Stimulated activated CD4-positive, alpha-beta T cell treated with anti-CD3 and anti-CD28 coated beads, Interleukin-4, amount 100 ng/mL, for 4 hours (primary cell): Measurements from ENCODE around the gene LPP.

Experiments
- DNase-seq, 2 experiments: peaks; one replicate each; pipeline ENCODE4 v3.0.0-alpha.2; 2020

The LPP gene

GRCh38 chr3:188729422-188729821 is 575.5 kb downstream of the LPP start:
- no peak for DNase-seq

GRCh38 chr3:188734395-188734794 is 580.4 kb downstream of the LPP start:
- no peak for DNase-seq

DNA sequence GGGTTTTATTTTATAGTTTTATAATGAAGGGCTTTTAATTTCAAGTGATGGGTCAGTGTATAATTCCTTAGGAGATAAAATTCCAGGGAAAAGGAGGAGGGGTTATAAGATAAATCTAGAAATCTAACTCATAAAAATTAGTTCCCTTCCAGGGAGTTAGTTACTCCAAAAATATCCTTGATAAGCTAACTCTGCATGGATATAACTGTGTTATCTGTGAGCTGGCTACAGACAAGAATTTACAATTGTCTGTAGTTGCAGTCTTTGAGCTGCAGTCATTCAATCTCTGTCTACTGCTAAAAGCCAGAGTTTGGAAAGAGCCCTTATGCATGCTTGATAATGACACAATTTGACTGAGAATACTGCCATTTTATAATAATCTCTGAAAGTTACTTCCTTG is 585.6 kb downstream of the LPP start:
- no peak for DNase-seq

DNA sequence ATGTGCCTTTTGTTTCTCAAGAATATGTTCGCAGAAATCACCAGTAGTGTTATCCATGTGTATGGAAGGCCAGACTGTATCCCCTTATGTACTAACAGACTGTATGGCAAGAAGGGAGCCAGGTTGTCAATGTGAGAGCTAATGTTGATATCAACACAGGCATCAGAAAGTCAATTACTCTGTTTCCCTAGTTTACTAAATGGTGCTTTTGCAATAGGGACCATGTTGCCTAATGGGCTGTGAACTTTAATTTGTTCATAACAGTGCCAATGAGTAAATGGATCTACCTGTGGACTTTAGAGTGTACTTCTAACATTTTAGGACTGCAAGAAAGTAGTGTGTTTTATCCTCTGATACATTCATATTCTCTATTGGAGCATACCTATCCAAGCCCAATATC is 586.1 kb downstream of the LPP start:
- DNase-seq, result no peak

DNA sequence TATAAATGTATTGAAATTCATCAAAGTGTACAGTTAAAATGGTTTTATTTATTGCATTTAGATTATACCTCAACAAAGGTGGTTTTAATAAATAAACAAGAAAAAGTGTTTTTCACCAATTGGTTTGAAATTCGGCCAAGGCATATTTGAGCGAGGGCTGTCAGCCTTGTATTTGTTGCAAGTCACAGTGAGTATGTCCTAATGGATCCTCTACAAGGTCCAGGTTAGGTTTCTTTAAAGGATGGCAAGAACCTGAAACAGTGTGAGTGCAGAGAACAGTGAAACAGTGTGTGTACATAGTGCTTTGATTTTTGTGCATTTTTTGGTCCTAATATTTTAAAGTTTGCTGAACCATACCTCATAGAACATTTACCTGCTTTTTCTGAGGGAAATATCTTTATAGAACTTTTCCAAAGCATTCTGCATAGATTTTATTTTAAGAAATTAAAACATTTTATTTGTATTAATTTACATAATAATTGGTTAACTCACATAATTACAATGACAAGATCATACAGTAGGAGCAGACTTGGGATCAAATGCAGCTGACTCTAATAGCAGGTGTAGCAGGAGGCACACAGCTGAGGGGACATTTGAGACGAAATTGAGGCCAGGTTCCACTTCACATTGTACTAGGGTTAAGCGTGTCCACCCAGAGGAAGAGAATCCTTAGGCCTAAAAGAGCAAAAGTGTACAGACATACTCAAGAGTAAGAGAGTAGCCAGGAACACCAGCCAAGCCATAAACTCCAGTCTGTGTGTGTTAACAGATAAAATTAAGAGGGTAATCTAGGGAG is 589.0 kb downstream of the LPP start:
- no peak for DNase-seq

- DNase-seq, result no peak
Measured at GRCh38 chr3:188744166-188744565, 590.2 kb downstream of the LPP start.

GRCh38 chr3:188745031-188745430 is 591.1 kb downstream of the LPP start:
- no peak for DNase-seq

DNA sequence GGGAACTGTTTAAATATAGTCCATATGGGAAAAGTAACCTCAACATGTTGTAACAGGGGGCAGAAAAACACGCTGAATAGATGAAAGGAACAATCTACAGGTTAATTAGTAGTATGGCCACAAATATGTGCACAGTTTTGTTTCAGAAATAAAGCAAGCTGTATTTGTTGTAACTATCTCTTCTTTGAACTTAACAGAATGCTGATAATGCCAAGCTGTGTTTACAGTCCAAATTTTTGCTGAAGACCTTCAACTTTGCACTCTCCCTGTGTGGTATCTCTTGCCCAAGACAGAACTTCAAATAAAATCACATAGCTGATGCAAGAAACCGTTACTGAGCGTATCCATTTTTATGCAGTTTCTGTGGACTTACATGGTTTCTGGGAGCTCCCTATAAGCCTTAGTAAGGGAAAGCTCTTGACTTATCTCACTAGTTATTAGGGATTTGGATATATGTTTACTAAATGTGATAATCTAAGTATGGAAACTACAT is 592.4 kb downstream of the LPP start:
- DNase-seq, result no peak

DNA sequence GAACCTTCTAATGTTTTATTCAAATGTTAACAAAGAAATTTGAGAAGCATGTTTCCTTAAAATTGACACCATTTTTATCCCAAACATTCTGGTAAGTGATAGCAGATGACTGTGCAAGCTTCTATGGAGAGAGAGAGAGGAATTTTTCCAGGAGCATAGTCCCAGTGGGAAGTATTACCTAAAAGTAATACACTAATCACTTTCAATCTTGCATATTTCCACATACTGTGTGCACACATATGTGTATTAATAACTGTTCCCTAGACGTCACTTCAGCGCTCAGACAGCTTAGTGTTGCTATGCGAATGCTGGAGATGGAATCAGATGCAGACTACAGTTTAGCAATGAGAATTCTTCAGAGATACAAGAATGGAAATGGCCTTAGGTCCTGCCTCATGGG is 593.5 kb downstream of the LPP start:
- DNase-seq, result no peak

- DNase-seq, result peak; percentile 22 to 60
Measured at GRCh38 chr3:188749010-188749617, 595.2 kb downstream of the LPP start.

DNA sequence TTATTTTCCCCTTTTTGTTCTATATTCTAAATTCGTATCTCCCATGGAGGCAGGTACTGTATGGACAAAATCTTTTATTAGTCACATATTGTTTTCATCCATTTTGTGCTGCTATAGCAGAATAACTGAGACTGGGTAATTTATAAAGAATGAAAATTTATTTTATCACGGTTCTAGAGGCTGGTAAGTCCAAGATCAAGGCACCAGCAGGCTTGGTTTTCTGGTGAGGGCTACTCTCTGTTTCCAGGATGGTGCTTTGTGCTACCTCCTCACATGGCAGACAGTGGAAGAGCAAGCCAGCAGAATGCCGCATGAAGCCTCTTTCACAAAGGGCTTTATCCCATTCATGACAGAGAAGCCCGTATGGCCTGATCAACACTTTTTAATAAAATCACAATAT is 595.9 kb downstream of the LPP start:
- DNase-seq, result no peak

DNA sequence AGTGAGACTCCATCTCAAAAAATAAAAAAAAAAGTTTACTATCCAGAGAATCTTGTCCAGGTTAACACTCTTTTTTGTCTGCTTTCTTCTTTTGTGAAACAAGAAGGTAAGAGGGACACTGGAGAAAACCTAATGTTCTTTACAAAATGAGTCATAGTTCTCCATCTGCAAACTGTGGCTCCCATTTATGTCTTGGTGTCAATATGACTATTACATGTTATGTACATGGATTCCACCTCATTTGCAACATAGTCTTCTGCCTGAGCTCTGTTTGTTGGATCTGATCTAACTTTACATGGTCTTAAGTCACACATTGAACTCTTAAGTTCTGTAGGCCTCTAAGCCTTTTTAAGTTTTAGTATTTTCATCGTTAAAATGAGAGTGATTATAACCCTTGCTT is 596.7 kb downstream of the LPP start:
- no peak for DNase-seq

DNA sequence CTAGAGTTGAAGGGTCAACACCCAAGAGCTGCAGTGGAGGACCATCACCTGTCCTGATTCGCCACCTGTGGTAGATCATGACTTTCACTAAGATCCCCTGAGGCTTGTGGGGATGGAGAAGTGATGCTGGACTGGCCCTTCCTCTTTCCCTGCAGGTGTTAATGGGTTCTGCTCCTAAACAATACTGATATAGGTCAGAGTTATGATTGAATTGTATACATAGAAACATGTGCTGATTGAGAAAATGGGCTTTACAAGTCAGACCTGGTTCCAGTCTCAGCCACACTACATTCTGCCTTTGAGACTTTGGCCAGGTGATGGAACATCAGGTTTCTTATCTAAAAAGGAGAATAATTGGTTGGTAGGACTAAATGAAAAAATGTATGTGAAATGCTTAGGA is 598.9 kb downstream of the LPP start:
- no peak for DNase-seq

DNA sequence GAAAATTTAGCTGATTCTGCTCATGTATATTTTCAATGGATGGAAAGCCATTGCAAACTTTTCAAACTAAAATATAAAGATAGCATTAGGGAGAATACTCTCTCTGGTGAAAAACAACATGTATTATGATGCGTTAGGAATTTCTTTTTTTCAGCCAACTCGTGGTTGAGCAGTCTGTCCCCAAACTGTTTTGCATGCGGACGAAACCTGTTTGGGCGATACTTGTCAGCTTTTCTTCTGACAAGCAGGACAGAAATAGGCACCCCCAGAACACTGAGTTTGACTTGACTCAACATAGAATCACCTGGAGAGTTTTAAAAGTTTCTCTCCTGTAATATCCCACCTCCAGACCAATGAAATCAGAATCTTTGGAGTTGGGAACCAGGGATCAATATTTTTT is 600.3 kb downstream of the LPP start:
- no peak for DNase-seq

- DNase-seq, result no peak
Measured at GRCh38 chr3:188756241-188756640, 602.3 kb downstream of the LPP start.

DNA sequence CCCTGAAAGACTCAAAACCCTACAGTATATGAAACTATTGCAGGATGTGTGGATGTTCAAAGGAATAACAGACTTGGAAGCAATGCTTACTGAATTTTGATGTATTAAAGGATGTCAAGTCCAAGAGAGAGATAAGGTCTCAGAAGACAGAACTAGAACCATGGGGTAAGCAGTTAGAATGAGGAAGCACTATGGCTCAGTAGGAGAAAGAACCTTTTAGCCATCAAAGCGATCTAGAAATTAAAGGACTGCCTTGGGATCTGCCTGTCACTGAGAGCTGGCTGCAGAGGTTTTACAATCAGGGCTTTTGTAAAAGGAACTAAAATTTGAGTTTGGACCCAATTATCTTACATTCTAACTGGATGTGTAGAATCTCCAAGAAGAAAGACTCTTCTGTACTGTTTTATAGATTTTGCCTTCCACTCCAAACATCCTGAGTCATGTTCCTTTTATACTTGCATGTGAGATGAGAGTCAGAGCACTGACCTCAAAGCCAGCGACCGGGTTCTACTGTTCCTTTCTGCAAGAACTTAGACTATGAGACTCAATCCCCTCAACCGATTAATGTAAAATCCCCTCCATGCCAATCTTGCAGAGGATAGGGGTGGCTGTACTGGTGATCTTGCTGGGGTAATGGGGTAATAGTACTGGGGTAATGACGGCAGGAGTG is 605.5 kb downstream of the LPP start:
- no peak for DNase-seq

DNA sequence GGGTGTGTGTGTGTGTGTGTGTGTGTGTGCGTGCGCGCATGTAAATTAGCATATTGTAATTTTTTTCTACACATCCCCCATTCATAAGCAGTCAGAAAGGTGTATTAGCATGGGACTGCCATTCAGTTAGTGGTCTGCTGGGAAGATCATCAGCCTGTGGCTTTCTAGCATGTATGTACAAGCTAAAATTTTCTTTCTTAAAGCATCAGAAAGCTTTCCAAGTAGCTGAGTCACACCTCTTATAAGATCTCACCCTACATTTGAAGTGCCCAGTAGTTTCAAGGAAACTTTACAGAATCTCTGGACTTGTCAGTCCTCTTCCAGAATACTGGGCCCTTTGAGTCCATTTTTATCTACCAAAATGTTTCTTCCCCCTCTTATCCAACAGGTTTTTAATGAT is 606.5 kb downstream of the LPP start:
- DNase-seq, result no peak

GRCh38 chr3:188761439-188761838 is 607.5 kb downstream of the LPP start:
- no peak for DNase-seq

DNA sequence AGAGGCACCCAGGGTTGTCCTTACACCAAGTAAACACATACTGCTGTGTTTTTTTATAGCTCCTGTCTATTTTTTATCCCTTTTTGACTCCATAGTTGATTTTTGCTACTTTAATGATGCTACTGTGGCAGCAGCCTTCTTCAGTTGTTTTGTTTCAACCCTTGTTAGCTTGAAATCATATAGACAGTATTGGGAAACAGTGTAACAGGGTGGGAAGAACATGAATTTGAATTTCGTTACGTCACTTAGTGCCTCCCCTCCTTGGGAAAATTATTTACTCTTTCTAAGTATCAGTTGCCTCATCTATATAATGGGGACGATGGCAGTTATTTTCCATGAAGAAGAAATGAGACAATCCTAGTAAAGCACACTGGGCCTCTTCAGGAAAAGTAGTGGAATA is 608.0 kb downstream of the LPP start:
- no peak for DNase-seq

- DNase-seq, result no peak
Measured at GRCh38 chr3:188764609-188765008, 610.7 kb downstream of the LPP start.

DNA sequence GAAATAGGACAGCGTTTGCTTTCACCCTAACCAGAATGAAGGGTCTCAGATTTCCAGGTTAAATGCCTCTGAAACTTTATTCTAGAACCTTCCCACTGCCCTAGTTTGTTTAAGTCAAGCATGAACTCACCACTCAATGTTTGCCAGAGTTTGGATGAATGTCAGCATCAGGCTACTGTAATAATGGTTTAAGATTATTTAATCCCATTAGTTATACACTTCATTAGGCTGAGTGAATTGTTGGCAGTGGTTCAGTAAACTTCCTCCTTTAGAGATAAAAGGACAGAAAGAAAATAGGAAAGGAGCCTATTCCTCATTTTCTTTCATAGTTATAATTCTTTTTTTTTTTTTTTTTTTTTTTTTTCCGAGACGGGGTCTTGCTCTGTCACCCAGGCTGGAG is 615.9 kb downstream of the LPP start:
- no peak for DNase-seq

GRCh38 chr3:188772886-188773285 is 618.9 kb downstream of the LPP start:
- DNase-seq, result no peak

- no peak for DNase-seq
Measured at GRCh38 chr3:188775412-188775811, 621.5 kb downstream of the LPP start.

- no peak for DNase-seq
Measured at GRCh38 chr3:188776447-188776846, 622.5 kb downstream of the LPP start.
